ENCODE results near the gene TIPARP.

TIPARP gene, protein sequence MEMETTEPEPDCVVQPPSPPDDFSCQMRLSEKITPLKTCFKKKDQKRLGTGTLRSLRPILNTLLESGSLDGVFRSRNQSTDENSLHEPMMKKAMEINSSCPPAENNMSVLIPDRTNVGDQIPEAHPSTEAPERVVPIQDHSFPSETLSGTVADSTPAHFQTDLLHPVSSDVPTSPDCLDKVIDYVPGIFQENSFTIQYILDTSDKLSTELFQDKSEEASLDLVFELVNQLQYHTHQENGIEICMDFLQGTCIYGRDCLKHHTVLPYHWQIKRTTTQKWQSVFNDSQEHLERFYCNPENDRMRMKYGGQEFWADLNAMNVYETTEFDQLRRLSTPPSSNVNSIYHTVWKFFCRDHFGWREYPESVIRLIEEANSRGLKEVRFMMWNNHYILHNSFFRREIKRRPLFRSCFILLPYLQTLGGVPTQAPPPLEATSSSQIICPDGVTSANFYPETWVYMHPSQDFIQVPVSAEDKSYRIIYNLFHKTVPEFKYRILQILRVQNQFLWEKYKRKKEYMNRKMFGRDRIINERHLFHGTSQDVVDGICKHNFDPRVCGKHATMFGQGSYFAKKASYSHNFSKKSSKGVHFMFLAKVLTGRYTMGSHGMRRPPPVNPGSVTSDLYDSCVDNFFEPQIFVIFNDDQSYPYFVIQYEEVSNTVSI

DNA sequence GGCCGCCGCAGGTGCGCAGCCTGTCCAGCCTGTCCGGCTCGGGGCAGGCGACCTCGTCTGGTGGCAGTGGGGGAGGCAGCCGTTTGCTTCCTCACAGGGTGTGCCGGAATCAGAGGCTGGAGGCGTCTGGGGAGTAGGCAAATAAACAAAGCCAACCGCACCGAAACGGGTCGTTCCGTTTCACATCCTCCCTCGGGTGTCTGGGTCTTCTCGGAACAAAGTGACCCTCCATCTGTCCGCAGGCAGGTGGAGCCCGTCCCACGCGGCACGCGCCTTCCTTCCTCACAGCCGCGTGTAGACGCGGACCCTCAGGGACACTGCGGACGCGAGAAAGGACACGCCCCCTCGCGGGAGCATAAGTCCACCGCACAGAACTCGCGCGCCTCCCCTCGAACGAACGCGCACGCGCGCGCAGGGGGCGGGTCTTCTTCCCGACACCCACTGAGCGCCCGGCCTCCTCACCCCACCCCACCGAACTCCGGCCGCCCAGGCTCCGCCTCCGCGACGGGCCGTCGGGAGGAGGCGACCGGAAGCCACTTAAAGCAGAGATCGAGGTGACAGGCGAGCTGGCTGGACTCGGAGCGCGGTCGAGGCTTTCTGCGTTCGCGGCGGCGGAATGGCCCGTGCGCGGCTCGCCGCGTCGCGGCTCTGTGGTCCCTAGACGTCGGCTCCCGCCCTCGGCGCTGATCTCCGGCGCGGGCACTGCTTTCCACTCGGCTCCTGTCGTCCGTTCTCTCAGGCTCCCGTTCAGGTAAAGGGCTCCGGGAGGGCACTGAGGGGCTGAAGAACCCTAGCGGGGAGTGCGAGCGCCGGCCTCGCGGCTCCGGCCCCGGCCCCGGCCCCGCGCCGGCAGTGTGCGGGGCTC lies at the start of gene TIPARP:
Gene TIPARP, plus strand, starts transcription at position 545 of the 865 bp plus-strand sequence. CDS start 3,108 bp downstream, outside the sequence.
- peak; percentile 96 for DNase-seq (ENCODE audit: low read depth, low spot score)

DNA sequence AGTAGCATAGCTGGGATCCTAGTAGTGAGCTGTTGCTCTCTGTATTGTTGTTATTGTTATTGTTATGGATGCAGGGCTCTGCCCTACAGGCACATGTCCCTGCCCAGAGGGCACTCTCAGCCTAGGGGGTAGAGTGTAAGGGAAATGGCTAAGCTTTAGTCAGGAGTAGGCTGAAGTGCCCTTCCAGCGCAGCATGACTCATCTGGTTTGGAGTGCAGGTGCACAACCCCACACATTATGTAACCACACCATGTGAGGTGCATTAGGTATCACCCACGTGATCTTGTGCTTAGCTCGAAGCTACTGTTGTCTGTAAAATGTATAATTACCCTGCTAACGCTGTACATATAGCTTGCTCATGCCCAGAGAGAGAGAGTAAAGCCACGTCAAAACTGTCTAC lies 48.3 kb upstream of the TIPARP start:
- DNase-seq (ENCODE audit: low read depth, low spot score) = no peak

DNA sequence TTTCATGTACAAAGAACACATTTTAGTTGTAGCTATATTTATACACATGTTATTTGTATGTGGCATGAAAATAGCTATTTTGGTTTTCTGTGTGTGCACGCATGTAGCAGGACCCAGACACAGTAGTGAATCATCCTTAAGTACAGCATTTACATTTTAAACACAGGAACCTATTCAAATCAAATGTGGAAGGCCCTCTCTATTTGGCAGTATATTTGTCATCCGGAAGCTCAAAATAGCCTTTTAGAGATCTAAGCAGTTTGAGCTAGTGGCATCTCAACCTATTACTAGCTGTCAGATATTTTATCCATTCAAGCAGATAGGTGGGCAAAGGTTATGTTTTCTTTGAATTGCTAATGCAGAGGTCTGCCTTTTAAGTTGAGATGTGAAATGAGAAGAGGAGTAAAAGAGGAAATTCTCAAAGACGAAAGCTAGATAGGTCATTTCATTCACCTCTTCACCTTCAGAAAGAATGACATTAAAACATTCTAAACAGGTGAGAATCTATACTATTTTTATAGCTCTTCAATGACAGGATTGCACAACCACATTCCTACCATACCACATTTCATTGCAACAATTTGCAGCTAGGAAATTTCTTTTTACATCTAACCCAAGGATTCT lies 46.3 kb upstream of the TIPARP start:
- DNase-seq (ENCODE audit: low read depth, low spot score) = no peak

DNA sequence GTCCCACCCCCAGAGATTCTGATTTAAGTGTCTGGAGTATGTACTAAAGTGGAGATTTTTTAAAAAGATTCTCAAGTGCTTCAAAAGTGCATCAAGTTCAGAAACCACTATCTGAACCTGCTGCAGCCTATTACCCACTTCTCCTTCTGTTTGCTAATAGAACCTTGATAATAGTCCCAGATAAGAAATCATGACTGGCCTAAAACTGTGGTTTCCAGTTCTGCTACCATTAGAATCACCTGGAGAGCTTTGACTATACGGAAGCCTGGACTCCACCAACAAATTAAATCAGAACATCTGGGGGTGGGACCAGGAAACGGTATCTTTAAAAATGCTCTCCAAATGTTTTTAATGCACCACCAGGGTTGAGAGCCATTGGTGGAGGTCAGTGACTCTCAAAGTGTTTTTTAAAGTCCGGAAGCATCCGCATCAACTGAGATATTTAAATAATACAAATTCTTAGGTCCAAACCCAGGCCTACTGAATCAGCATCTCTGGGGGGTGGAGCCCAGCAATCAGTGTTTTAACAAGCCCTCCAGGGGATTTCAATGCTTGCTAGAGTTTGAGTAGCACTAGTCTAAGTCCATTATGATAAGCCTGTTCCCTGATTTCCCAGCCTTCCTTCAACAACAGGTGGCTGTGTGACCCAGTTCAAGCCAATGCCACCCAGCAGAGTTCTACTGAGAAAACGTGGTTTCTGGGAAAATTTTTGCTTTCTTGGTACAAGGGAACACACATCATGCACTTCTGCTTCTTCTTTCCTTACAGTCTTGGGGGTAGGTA lies 45.4 kb upstream of the TIPARP start:
- DNase-seq (ENCODE audit: low read depth, low spot score) = no peak

DNA sequence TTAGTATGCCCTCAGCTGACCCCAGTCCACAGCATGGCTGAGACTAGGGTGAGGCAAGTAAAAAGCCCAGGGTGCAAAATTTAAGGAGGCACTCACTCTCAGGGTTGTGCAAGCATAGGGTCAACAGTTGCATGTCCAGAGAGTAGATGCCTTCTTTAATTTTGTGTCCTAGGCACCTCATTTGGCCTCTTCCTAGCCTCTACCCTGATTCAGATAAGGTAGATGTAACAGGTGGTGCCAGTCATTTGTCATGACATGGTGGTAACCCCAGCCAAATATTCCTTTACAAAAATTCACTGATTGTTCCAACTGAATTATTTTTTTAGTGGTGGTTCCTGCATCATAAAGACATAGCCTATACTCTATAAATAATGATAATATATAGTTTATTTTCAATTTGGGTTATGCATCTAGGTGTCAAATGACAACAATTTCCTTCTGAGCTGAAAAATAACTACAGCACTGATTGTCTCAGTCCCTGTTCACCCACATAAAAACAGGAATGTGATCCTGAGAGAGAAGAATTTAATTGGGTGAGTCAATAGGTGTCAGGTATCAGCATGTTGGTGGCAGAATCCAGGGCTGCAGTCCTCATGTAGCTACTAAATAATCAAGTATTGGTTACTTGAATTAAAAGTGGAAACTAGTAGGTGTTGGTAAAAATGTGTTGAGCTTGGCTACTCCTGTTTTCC lies 44.2 kb upstream of the TIPARP start:
- DNase-seq (ENCODE audit: low read depth, low spot score) = no peak

DNA sequence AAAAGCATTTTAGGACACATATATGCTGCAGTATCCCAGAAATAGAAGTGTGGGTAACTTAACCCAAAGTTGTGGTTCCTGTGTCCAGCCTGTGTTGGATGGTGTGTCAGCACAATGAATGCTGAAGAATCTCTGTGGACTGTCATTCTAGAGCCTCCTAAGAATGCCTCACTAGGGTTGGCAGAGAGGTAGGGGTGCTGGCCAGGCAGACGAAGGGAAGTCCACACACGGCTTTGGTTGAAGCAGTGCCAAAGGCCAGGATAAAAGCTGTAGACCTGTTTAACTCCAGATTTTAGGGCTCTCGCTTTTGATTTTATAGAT lies 43.7 kb upstream of the TIPARP start:
- DNase-seq (ENCODE audit: low read depth, low spot score) = no peak

DNA sequence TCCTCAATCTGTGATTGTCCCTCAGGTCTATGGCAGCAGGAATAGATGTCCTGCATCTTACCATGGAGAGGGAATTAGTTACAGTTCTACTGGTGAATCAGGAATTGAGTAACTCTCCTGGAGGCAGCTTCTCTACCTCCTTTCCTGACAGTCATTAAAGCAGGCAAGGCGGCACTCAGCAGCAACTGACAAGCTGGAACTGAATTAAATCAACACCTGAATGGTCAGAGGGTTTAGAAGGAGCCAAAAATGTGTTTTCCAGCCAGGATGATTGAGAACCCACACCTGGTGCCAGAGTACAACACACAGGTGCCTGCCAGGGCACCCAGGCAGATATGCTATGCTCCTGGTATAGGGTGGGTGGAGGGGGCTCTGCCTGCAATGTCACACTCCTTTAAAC lies 43.1 kb upstream of the TIPARP start:
- DNase-seq (ENCODE audit: low read depth, low spot score) = no peak

DNA sequence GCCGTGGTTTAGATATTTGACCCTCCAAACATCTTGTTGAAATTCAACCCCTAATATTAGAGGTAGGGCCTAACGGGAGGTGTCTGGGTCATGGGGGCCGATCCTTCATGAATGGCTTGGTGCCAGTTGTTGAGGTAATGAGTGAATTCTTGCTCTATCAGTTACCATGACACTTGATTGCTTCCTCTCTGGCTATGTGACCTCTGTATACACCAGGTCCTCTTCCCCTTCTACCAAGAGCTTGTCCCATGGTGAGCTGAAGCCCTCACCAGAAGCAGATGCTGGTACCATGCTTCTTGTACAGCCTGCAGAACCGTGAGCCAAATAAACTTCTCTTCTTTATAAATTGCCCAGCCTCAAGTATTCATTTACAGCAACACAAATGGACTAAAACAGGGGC lies 41.8 kb upstream of the TIPARP start:
- no peak for DNase-seq (ENCODE audit: low read depth, low spot score)

DNA sequence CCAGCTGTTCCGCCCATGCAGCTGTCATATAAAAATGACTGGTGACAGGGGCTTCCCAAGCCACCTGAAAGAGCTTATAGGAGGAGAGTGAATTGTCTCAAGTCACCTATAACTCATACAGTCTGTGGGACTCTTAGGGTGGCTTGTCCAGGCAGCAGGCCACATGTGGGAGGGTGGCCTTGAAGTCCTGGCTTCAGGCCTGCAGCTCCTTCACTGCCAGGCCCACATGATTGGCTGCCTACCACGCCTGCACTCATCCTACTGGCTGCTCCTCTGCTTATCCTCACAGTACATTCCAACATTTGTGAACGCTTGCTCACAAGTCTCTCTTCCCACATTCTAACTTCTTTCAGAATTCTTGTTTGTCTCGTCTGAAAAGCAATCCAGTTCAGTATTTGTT lies 41.1 kb upstream of the TIPARP start:
- DNase-seq (ENCODE audit: low read depth, low spot score) = no peak

DNA sequence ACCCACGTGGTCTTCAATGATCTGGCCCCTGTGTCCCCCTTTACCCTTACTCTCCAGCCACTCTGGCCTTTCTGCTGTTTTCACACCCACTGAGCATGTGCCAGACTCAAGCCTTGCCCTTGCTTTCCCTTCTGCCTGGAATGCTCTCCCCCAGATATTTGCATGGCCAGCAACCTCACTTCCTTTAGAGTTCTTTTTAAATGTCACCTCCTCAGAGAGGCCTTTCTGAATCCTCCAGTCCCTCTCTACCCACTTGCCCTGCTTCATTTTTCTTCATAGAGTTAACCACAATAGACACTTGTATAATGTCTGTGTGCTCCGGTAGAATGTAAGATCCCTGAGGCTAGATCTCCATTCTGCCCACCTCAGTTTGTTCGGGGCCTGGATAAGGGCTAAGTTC lies 39.4 kb upstream of the TIPARP start:
- DNase-seq (ENCODE audit: low read depth, low spot score) = no peak

DNA sequence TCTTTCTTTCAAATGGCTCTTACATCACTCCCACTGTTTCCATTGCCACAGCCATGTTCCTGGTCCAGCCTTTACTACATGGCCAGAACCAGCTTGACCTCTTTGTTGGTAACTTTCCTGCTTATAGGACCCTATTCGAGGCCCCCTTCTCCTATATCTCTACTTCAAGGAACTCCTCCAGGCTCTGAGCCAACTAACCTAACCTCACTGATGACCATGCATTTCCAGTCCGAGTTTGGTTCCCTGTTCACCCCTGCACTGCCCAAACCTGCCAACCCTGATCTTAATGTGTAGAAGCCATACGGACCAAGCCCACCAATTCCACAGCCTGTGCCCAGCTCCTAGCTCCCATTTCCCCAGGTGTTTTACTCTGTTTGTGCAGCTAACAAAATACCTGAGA lies 38.4 kb upstream of the TIPARP start:
- no peak for DNase-seq (ENCODE audit: low read depth, low spot score)

DNA sequence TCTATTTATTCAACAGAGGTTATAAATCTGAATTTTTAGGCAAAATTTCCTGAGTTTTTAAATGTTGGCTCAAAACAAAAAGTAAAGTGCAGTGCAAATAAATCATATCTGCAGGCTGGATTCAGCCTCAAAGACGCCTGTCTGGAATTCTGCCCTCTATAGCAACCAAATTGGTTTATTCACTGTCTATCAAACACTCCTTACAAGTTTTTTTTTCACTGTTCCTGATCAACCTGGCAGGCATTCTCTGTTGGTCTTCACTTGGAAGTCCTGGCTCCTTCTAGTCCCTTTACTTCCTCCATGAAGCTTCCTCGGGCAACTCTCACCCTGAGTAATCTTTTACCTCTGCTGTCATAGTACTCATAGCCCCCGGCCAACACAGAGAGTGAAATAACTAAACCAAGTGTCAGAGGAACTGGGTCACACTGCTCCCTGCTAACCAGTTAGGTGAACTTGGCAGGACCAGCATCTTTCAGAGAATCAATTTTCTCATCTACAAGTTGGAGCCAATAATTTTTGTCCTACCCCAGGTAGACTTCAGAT lies 36.8 kb upstream of the TIPARP start:
- no peak for DNase-seq (ENCODE audit: low read depth, low spot score)

DNA sequence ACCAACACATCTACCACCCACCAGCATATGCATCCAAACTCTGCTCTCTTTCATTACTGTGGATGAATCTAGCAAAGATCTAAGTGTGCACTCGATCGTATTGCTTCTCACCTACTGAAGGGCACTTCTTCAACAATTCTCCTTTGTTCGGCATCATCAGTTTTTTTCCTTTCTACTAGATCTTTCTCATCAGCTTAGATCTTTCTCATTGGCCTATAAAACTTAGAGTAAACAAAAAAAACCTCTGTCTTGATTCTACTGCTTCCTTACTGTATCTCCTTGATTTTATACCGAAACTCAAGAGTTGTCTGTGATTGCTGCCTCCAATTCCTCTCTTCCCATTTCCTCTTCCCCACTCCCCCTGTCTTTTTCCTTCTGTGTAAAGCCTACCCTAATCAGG lies 36.1 kb upstream of the TIPARP start:
- no peak for DNase-seq (ENCODE audit: low read depth, low spot score)

DNA sequence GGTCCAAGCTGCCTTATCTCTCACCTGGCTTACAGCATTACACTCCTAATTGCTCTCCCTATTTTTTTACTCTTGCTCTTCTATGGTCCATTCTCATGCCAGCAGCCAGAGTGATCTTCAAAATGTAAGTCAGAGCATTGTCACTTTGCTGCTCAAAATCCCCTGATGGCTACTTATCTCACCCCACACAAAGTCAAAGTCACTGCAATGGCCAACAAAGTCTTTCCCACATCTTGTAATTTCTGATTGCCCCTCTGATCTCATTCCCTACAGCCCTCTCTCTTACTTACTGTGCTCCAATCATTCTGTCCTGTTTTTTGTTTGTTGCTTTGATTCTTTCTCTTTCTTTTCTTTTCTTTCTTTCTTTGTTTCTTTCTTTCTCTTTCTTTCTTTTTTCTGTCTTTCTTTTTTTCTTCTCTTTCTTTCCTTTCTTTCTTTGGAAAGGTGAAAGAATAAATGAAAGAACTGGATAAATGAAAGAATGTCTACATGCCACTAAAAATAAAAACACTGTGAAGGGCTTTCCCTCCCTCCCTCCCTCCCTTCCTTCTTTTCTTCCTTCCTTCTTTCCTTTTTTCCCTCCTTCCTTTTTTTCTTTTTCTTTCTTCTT lies 34.9 kb upstream of the TIPARP start:
- DNase-seq (ENCODE audit: low read depth, low spot score) = no peak

DNA sequence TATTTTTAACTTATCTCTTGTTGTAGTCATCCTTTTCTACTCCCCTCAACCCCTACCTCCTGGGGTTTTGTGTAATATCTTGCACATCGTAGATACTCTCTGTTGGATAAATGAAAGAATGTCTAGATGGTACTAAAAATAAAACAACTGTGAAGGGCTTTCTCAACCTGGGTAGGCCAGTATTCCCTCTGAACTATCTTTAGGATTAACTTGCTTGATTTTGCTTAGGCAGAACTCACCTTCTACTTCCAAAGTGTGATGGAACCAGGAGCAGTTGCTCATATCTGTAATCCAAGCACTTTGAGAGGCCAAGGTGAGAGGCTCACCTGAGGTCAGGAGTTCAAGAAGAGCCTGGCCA lies 32.8 kb upstream of the TIPARP start:
- DNase-seq (ENCODE audit: low read depth, low spot score) = no peak

DNA sequence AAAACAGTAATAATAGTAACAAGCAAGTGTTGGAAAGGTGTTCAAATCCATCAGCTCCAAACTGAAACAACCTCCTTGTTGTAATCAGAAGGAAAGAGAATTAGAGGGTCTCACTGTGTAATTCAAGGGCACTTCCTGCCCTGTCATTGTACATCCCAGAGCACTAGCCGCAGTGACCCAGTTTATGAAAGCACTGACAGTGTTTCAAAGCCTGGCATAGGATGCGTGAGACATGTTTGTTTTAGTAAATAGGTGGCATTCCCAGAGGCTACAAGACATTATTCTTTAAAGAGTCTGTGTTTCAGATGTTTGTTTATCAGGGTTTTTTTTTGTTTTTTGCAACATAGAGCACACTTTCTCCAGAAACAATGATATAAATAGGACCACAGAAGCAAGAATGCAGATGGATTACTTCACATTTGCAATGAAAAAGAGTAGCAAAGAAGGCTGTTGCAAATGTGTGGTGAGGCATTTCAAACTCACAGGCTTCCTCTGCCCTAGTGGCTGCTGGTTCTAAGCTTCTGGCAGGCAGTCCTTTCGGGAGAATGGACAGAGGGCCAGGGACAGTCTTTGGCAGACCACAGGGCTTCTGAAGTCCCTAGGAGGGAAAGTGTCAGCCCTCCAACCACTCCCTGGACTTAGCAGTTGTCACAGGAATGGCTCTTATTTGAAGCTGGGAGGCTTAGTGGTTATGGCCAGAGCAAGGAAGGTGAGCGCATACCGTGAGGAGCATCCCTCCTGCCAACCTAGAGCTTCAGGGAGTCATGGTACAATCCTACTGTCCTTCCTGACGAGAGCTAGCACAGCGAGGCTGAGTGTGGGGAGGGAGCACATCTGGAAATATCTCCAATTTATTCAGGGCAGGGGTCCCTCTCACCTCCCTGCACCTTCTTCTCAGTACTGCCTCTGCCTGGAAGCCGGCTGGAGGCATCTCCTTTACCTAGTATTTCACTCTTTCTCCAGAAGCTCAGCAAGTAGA lies 31.4 kb upstream of the TIPARP start:
- DNase-seq (ENCODE audit: low read depth, low spot score) = no peak

DNA sequence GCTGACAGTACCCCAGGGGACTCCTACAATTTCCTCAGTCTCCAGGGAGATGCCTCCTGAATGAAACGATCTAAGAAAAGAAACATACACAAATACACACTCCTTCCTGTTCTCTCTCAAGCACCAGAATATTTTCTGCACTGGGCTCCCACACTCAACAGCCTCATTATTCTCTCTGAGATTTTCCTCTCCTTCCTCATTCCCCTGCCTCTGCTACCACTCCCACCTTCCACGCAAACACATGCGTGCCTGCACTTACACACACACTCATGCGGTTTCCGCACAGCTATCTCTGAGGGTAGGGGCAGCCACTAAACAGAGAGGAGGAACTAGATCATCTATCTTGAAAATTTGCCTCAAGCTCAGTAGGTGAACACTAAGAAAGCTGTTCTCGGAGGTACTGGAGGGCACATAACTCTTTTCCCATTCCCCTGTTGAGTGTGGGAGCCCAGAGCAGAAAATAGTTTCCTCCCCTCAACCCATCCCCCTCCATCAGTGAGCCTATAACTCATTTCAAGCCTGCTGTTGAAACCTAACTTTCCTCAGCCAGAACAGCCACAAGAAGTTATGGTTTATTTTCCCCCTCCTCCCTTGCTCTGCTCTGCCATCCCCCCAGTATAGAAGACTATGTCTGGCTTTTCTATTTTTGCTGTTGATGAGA lies 30.5 kb upstream of the TIPARP start:
- DNase-seq (ENCODE audit: low read depth, low spot score) = no peak

DNA sequence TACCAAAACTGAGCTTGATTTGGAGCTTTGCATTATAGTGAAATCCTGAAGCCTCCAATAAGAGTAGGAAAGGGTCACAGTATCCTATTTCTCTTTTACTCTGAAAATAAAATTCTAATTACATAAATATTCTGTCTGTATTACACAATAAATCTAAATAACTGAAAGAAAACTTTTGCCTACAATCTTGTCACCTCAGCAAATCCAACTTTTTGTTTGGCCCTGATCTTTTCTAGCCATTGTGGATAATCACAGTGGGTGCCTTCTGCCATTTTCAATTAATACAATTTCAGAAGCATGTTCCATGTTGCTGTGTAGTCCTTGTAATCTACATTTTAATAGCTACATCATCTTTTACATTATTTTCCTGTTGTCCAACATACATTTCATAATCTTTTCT lies 29.4 kb upstream of the TIPARP start:
- DNase-seq (ENCODE audit: low read depth, low spot score) = no peak

Measured in brain pericyte (primary cell).